OCI-M1 (cell line): ENCODE measurements around the gene ATF2.
A peak's percentile ranks its signal among the peaks of the same experiment; 100 is the strongest.
"Not testable (repeated sequence)": the region's sequence is repeated elsewhere in the genome, so short reads cannot be mapped to it uniquely, and the experiment has no call there.

Experiments used
- DNase-seq: peaks from one replicate; lab custom pipeline; 2025; lab: John Stamatoyannopoulos, UW

The ATF2 gene

GRCh38 chr2:175084117-175084516, 83.9 kb downstream of the ATF2 start:
- not testable (repeated sequence) for DNase-seq

- no peak for DNase-seq
Observed at GRCh38 chr2:175080479-175080878, 87.5 kb downstream of the ATF2 start.

- no peak for DNase-seq
Observed at GRCh38 chr2:175076272-175076671, 91.7 kb downstream of the ATF2 start.

DNA sequence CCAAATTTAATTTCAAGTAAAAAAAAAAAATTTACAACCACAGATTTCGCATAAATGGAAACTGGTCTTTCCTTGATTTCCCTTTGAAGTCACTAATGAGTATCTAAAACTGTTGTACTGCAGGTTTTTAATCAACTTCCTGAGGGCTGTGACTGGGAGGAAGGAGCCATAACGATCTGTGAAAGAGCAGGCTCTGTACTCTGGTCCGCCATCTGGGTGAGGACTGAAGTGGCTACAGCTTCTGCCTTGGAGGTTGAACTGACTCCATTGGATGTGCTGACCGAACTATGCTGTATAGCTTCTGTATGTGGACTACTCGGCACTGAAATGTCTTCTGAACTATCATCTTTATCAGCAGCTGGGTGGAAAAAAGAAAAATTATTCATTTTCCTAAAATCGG, 93.5 kb downstream of the ATF2 start:
- DNase-seq, result no peak

DNA sequence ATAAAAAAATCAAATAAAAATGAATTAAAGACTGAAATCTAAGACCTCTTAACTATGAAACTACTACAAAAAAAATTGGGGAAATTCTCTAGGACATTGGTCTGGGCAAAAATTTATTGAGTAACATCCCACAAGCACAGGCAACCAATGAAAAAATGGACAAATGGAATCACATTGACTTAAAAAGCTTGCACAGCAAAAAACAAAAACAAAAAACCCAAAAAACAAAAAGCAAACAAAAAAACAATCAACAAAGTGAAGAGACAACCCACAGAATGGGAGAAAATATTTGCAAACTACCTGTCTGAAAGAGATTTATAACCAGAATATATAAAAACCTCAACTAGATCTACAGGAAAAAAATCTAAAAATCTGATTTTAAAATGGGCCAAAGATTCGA, 99.5 kb downstream of the ATF2 start:
- DNase-seq, result no peak

DNA sequence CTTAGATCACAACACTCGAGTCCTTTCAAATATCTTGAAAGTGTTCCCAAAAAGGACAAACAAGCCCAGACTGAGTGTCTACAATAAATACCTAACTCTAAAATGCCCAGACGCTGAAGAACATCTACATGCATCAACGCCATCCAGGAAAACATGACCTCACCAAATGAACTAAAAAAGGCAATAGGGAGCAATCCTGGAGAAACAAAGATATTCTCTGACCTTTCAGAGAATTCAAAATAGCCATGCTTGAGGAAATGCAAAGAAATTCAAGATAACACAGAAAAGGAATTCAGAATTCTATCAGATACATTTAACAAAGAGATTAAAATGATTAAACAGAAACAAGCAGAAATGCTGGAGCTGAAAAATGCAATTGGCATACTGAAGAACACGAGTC, 101.6 kb downstream of the ATF2 start:
- no peak for DNase-seq

- DNase-seq, result no peak
Observed at GRCh38 chr2:175064797-175065196, 103.2 kb downstream of the ATF2 start.

GRCh38 chr2:175063741-175064140, 104.3 kb downstream of the ATF2 start:
- no peak for DNase-seq

DNA sequence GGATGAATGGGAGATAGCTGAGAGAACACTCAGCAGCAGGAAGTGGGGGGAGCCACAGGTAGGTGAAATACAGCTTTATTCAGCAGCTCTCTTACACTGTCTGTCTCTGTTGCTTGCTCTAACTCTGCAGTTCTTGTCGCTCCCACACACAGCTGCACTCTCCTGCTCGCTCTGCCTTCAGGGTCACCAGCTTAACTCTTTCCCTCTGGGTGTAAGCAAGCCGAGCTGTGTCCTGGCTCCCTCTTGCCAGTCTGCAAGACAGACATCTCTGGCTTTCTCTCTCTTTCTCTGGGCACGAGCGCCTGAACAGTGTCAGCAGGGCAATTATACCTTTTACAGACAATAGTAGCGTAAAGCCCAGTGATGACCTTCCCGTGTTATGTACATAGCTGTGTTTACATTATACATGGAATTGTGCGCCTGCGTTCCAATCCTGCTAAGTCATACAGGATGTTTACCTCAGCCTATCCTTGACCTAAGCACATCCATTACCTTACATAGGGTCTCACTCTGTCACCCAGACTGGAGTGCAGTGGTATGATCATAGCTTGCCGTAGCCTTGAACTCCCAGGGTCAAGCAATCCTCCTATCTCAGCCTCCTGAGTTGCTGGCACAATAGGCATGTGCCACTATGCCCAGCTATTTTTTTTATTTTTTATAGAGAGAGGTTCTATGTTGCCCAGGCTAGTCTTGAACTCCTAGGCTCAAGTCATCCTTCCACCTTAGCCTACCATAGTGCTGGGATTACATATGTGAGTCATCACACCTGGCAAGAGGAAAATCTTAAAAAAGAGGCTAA, 105.0 kb downstream of the ATF2 start:
- DNase-seq, result no peak

DNA sequence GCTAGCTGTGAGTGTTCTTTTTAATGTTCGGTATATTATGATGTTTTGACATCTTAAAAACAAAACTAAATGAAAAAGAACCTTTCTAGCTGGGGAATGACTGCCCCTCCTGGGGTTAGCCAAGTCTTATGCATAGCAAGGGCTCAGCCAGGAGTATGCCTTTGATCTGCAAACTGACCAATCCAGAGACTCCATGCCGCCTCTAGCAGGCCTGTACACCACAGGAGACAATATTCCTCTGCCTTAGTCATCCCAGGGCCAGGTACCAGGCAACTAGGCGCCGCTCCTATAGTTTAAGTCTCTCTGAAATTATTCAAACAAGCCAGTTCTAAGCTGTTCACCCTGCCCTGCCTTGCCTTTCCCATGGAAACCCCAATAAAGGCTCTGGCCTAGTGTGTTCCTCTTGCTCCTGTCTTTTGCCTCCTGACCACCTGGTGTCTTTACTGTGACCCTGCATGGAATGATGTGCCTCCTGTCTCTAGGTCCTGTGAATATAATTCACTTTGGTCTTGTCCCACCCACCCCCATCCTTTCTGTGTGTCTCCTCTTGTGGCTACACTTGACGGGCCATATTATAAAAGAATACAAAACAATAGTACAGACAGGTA, 110.8 kb downstream of the ATF2 start:
- DNase-seq, result no peak

- DNase-seq, result no peak
Observed at GRCh38 chr2:175055993-175056392, 112.0 kb downstream of the ATF2 start.

DNA sequence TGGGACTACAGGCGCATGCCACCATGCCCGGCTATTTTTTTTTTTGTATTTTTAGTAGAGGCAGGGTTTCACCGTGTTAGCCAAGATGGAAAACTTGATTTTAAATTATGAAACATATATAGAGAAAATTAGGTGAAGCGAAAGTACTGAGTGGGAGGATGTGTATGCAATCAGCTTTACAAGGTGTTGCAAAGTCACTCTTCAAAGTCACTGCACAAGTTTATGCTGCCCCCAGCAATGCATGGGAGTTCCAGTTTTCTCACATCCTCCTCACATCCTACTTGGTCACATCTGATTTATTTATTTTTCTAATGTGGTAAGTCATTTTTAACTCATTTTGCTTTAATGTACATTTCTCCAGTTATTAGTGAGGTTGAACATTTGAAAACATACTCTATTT, 113.7 kb downstream of the ATF2 start:
- no peak for DNase-seq

DNA sequence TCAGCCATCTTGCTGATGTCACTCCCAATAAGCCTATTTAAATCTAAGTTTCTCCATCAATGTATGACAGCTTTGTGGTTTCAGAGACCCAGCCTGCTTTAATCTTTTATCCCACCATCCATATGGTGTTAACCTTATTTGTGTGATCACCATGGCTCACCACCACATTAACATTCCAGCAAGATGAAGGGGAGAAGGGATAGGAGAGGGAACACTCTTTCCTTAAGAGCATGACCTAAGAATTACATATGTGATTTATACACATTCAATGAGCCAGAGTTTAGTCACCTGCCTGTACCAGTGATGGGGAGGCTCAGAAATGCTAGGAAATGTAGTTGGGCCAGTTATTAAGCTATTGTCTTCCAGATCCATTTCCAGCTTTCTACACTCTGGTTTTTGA, 118.3 kb downstream of the ATF2 start:
- no peak for DNase-seq

DNA sequence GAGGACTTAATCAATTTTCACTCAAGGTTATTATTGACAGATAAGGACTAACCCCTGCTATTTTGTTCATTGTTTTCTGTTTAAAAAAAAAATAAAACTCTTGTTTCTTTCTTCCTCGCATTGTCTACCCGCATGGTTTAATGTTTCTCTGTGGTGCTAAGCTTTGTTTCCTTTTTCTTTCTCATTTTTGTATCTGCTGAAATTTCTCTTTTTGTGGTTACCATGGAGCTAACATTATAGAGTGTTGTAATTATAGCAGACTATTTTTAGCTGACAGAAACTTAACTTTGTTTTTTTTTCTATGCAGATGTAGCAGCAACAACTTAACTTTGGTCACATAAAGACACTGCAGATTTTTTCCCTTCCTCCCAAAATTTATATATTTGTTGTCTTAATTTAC, 119.7 kb downstream of the ATF2 start:
- no peak for DNase-seq

DNA sequence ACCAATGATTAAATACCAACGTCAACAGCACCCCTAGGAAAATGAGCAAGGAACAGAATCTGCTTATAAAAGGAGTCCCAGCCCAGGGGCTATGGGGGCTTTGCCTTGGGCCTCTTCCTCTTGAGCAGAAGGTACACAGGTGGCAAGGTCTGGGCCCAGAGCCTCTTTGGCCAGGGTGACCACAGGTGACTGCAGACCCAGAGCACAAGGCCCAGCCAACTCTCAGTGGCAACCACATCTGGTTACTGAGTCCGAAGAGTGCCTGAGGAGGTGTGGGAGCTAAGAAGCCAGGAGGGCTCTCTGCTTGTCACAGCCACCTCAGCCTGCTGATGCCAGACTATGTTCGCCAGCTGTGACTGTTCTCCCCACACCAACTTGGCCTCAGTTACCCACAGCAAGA, 128.5 kb downstream of the ATF2 start:
- DNase-seq, result no peak

DNA sequence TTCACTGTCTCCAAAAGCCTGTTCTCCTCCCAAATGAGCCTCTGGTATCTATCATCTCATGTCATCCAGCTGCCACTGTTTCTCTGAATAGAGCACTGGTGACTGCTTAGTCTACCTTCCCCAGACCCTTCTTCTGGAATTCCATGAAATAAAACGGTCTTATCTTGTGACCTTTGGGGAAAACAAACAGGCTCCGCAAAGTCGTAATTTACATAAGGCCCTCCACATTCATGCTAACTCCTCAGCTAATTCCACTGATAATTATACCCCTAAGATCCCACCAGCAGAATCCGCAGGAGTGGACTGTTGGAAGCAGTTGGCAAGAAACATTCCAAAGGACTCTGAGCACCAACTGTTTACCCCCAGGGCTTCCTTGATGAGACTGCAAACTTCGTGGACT, 129.0 kb downstream of the ATF2 start:
- DNase-seq, result no peak

DNA sequence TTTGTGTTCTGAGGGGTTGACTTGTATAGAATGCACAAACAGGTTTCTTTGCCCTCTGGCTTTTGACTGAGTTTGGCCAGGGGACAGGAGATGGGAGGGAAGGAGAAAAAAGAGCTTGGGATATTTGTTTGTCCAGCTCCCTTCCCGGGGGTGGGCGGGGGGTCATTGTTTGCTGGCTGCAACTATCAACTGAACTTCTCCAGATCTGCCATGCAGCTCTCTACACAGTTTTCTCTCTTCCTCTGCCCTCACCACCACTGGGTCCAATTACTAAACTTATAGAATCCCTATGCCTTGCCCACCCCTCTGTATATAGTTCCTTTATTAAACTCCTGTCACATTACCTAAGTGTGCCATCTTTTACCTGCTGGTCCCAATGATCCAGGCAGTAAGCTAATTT, 130.1 kb downstream of the ATF2 start:
- DNase-seq, result no peak

DNA sequence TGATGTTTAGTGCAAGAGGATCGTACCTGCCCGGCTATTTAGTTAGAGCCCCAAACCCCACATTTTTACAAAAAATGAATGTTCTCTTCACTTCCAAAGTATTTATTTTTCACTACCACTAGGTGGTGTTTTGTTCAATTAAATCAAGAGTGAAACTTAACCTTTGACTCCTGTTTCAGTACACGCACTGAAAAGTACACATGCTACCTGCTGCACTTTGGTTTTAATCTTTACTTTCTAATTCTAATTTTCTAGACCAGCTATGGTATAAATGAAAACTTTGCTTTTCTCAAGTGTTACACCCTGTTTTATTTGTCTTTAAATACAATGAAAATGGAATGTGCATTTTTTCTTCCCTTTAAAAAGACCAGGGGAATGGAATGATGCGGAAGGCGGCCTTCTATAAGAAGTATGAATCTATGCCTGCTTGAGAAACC, 131.4 kb downstream of the ATF2 start:
- DNase-seq, result peak; percentile 64

GRCh38 chr2:175035806-175036205, 132.2 kb downstream of the ATF2 start:
- no peak for DNase-seq

DNA sequence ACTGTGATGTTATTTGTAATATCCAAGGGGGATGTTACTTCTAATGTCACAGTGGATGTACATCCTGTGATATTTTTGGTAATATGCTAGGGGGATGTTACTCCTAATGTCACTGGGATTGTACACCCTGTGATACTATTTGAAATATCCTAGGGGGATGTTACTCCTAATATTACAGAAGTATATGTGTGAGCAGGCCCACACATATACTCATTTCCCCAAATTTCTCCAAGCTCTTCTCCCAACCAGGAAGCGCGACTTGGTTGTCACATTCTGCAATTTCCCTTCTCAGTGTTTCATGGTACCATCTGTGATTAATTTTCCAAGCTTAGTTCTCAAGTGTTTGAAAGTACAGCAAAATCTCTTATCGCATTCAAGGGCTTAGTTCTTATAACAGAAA, 133.3 kb downstream of the ATF2 start:
- DNase-seq, result no peak

DNA sequence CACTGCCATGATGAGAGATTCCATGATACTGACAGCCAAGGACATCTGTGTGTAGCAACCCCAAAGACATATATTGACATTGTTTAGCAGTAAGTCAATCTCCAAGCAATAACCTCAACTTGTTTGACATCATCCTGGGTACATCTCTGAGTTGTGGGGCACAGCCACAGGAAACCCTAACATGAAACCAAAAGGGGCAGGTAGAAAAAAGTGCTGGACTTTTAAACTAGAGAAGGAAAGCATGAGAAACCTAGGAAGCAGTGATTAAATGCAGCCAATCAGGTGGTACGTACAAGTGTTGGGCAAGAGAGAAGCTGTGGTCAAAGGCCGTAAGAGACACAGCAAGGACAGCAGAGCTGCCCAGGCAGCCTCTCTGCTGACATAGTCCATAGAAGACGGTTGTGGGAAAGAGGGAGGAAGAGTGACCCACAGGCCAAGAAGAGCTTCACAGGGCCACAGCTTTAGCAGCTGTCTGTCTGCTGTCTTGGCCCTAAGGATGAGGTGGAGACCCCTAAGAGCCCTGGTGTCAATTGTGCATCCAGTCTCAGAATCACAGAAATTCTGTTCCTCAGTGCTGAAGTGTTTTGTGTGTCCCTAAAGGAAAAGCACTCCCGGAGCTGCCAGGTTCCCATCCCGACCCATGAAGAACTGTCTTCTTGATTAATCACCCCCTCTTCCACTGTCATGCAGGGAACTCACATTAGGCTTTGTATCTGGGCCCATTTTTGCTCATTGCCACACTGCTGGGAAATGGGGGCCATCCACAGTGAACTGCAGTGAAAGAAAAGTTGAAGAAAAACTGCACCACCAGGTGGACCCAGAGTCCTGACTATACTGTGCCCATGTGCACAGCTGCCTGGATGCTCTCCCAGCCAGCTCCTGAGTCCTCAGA, 137.4 kb downstream of the ATF2 start:
- peak; percentile 50 for DNase-seq

- no peak for DNase-seq
Observed at GRCh38 chr2:175027755-175028154, 140.2 kb downstream of the ATF2 start.

DNA sequence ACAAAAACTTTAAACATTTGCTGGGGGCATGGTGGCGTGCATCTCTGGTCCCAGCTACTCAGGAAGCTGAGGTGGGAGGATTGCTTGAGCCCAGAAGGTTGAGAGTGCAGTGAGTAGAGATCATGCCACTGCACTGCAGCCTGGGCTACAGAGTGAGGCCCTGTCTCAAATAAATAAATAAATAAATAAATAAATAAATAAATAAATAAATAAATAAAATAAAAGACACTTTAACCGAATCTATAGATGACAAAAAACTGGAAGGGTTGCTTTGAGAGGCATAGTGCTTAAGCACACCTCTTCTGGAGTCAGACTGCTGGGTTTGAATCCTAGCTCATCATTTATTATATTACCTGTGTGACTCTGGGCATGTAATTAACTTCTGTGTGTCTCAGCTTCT, 141.6 kb downstream of the ATF2 start:
- no peak for DNase-seq
